ENCODE results near the gene RUSC1.
A peak's percentile ranks its signal among the peaks of the same experiment; 100 is the strongest.
"Not testable (repeated sequence)": the region's sequence is repeated elsewhere in the genome, so short reads cannot be mapped to it uniquely, and the experiment has no call there.

RUSC1 gene

GRCh38 chr1:155287987-155288543 lies 32.6 kb upstream of the RUSC1 start:
- ChIA-PET POLR2A (no interaction called here), CTCF (no interaction called here)
- TF ChIP-seq ZNF513 (tag by site-specific recombination; IDR thresholded peaks at IDR 0.05) (no peak), HOXD13 (CRISPR knock-in tag; IDR thresholded peaks at IDR 0.05; ENCODE audit: borderline replicate concordance) (no peak), REST (tag by site-specific recombination; IDR thresholded peaks at IDR 0.05) (no peak), KLF10 (tag by site-specific recombination; IDR thresholded peaks at IDR 0.05) (no peak), RBAK (tag by site-specific recombination; IDR thresholded peaks at IDR 0.05) (no peak), ZNF202 (tag by site-specific recombination; IDR thresholded peaks at IDR 0.05; ENCODE audit: borderline replicate concordance) (no peak), GLI4 (tag by site-specific recombination; IDR thresholded peaks at IDR 0.05) (no peak), ZNF548 (tag by site-specific recombination; IDR thresholded peaks at IDR 0.05) (no peak), BCL11B (tag by site-specific recombination; IDR thresholded peaks at IDR 0.05; ENCODE audit: low read depth) (no peak), YY2 (tag by site-specific recombination; IDR thresholded peaks at IDR 0.05) (no peak)
- H3K4me3 ChIP-seq (ENCODE audit: low read depth, low read length): no peak overlapping the region
- H3K27ac ChIP-seq (ENCODE audit: extremely low read depth, low read depth, low read length): no peak overlapping the region
- H3K36me3 ChIP-seq (ENCODE audit: control insufficient read depth in 2 of 2, insufficient read depth in 1 of 2, low read length in 2 of 2): peaks cover 0 to 14% of the 10 kb centered on the region in 2 experiments; a peak in 1 of 3 replicates
- no peaks in the 10 kb centered on the region for H3K9me3 ChIP-seq (ENCODE audit: control insufficient read depth, insufficient read depth, low read depth, low read length)
- H3K4me1 ChIP-seq (ENCODE audit: control insufficient read depth, insufficient read depth, low read length): no peaks in the 10 kb centered on the region

- H3K27ac ChIP-seq (ENCODE audit: extremely low read depth, low read depth, low read length); H3K4me1 ChIP-seq (ENCODE audit: control insufficient read depth, insufficient read depth, low read length); H3K4me3 ChIP-seq (ENCODE audit: low read depth, low read length); H3K9me3 ChIP-seq (ENCODE audit: control insufficient read depth, insufficient read depth, low read depth, low read length); POLR2A ChIA-PET; H3K36me3 ChIP-seq (ENCODE audit: control insufficient read depth in 2 of 2, insufficient read depth in 1 of 2, low read length in 2 of 2): not testable (repeated sequence)
- CTCF ChIA-PET: interaction anchor here (1.0 to 1.1 kb wide), 2 partner anchors 14 to 16 kb away, joined by 3 to 4 read pairs; no protein-coding TSS in a partner anchor
Measured at GRCh38 chr1:155291006-155291405, 29.7 kb upstream of the RUSC1 start.

GRCh38 chr1:155293086-155293749 lies 27.5 kb upstream of the RUSC1 start:
- no peaks in the 10 kb centered on the region for H3K9me3 ChIP-seq (ENCODE audit: control insufficient read depth, insufficient read depth, low read depth, low read length)
- H3K36me3 ChIP-seq (ENCODE audit: control insufficient read depth in 2 of 2, insufficient read depth in 1 of 2, low read length in 2 of 2): peaks cover 0 to 5% of the 10 kb centered on the region in 2 experiments; a peak in 1 of 3 replicates
- no peak overlapping the region for H3K4me3 ChIP-seq (ENCODE audit: low read depth, low read length)
- H3K4me1 ChIP-seq (ENCODE audit: control insufficient read depth, insufficient read depth, low read length): no peaks in the 10 kb centered on the region
- POLR2A ChIA-PET: interaction anchor here (1.4 kb wide), 2 partner anchors 14 to 20 kb away, joined by 3 to 15 read pairs; partner anchors contain the start of gene CLK2
- CTCF ChIA-PET: interaction anchor here (0.7 to 1.8 kb wide), 4 partner anchors 13 to 43 kb away, joined by 3 to 6 read pairs (median 4); partner anchors contain the start of gene FDPS
- TF ChIP-seq ZBTB17 (tag by site-specific recombination; IDR thresholded peaks at IDR 0.05): peak; percentile 62; the same call in 1 of the 2 replicates
- TF ChIP-seq ZNF366 (tag by site-specific recombination; conservative IDR thresholded peaks at IDR 0.05): no peak
- no peak overlapping the region for H3K27ac ChIP-seq (ENCODE audit: extremely low read depth, low read depth, low read length)
